Tibial nerve (tissue), 4 donors: Measurements from ENCODE around the gene MBTPS2. TPM values are rescaled to one million over a fixed set of nuclear protein-coding genes. Genes with fewer than 3 reads are reported as not detected.

Source experiments
- DNase-seq, 2 donors: peaks; one replicate each; pipeline ENCODE4 v3.0.0-alpha.2; 2019; ENCODE audit warnings: low spot score in 2 of 2
- H3K27ac ChIP-seq, 4 donors: fragments of 200-600 bp; sonication (generic) in 3 of 4; one replicate each; pipeline ENCODE4 v1.5.1; 2017 to 2019; ENCODE audit warnings: mild to moderate bottlenecking in 1 of 4
- H3K27me3 ChIP-seq, 2 donors: fragments of 200-600 bp; sonication (generic) in 1 of 2; one replicate each; pipeline versions ENCODE4 v1.5.1 to v1.6.0; 2017 to 2019
- H3K36me3 ChIP-seq, 3 donors: fragments of 200-600 bp; sonication (generic); one replicate each; pipeline ENCODE4 v1.5.1; 2018 to 2019
- H3K4me1 ChIP-seq, 4 donors: fragments of 200-600 bp; sonication (generic) in 3 of 4; one replicate each; pipeline ENCODE4 v1.5.1; 2017 to 2019
- H3K4me3 ChIP-seq, 4 donors: fragments of 200-600 bp; sonication (generic) in 3 of 4; one replicate each; pipeline ENCODE4 v1.5.1; 2017 to 2019; ENCODE audit warnings: mild to moderate bottlenecking in 1 of 4, moderate library complexity in 1 of 4
- H3K9me3 ChIP-seq, 4 donors: fragments of 200-600 bp; sonication (generic) in 3 of 4; one replicate each; pipeline ENCODE4 v1.5.1; 2017 to 2019
- CTCF ChIP-seq, 5 experiments: fragments of 200-600 bp in 3 of 5; fragments of 450-650 bp in 2 of 5; sonication (generic) in 3 of 5; IDR thresholded peaks; one replicate each; pipeline ENCODE4 v1.5.1; 2016 to 2019; ENCODE audit warnings: antibody characterized with exemption in 5 of 5, mild to moderate bottlenecking in 3 of 5, moderate library complexity in 2 of 5
- EP300 ChIP-seq, 2 donors: sonication (generic); formaldehyde crosslinking; IDR thresholded peaks; one replicate each; pipeline ENCODE4 v1.6.1; 2017; ENCODE audit warnings: antibody characterized with exemption in 2 of 2, mild to moderate bottlenecking in 1 of 2
- POLR2A ChIP-seq, 2 donors: fragments of 450-650 bp; IDR thresholded peaks; one replicate each; pipeline ENCODE4 v1.6.1; 2017; ENCODE audit warnings: antibody characterized with exemption in 2 of 2, mild to moderate bottlenecking in 2 of 2, moderate library complexity in 2 of 2
- WGBS, 2 donors: methylation state at CpG; one replicate each; pipeline ENCODE4 v1.1.5; 2018; 5-methylcytosine and 5-hydroxymethylcytosine counted together
- total RNA-seq, 4 donors: library from RNA; depleted of rRNA; stranded (reverse); fragments of >200 nt; gene quantifications; one replicate each; pipeline ENCODE4 v1.1.0, GENCODE V29; 2016

MBTPS2 gene
- total RNA-seq, 4 donors from 2014 or later, result 9.0 to 16.2 (median 12.4) TPM

GRCh38 chrX:21881881-21882574 is 42.6 kb downstream of the MBTPS2 start:
- Histone ChIP-seq H3K27me3 (no peaks in the 10 kb centered on the region), H3K9me3 (no peaks in the 10 kb centered on the region), H3K4me3 (no peak overlapping the region), H3K27ac (no peak overlapping the region), H3K4me1 (no peaks in the 10 kb centered on the region), H3K36me3 (peaks cover 0 to 6% (median 0%) of the 10 kb centered on the region in 3 donors)
- 86 to 97% methylated on average over 3 of the region's 3 CpGs for WGBS, 2 donors
- TF ChIP-seq POLR2A (IDR thresholded peaks at IDR 0.05) (no peak), CTCF (IDR thresholded peaks at IDR 0.05) (no peak), EP300 (IDR thresholded peaks at IDR 0.05) (no peak)
- no peak for DNase-seq

GRCh38 chrX:21883258-21883657 is 43.8 kb downstream of the MBTPS2 start:
- no peak overlapping the region for H3K4me3 ChIP-seq
- no peaks in the 10 kb centered on the region for H3K9me3 ChIP-seq
- H3K36me3 ChIP-seq, result peaks cover 0 to 6% (median 0%) of the 10 kb centered on the region in 3 donors
- DNase-seq, result peak in 1 of 2 donors; percentile 13
- peak overlapping the region in 1 of 4 donors; percentile 33 for H3K27ac ChIP-seq
- H3K4me1 ChIP-seq, result no peaks in the 10 kb centered on the region
- WGBS, 2 donors, result 58 to 67% methylated on average over 5 of the region's 5 CpGs
- no peaks in the 10 kb centered on the region for H3K27me3 ChIP-seq
- no peak for TF ChIP-seq CTCF (IDR thresholded peaks at IDR 0.05)
- peak in 1 of 2 donors; percentile 27 for TF ChIP-seq EP300 (IDR thresholded peaks at IDR 0.05)

GRCh38 chrX:21885568-21885967 is 46.2 kb downstream of the MBTPS2 start:
- Histone ChIP-seq H3K4me3 (no peak overlapping the region), H3K27ac (no peak overlapping the region), H3K36me3 (no peaks in the 10 kb centered on the region), H3K27me3 (no peaks in the 10 kb centered on the region), H3K4me1 (no peaks in the 10 kb centered on the region), H3K9me3 (no peaks in the 10 kb centered on the region)
- WGBS, 2 donors, result 36 to 76% methylated on average over 1 of the region's 1 CpG
- TF ChIP-seq POLR2A (IDR thresholded peaks at IDR 0.05), result no peak
- no peak for TF ChIP-seq CTCF (IDR thresholded peaks at IDR 0.05)
- no peak for TF ChIP-seq EP300 (IDR thresholded peaks at IDR 0.05)
- DNase-seq, result no peak

- Histone ChIP-seq H3K36me3 (peaks cover 0 to 4% (median 0%) of the 10 kb centered on the region in 3 donors), H3K9me3 (no peaks in the 10 kb centered on the region), H3K27ac (no peak overlapping the region), H3K4me3 (no peak overlapping the region), H3K27me3 (no peaks in the 10 kb centered on the region), H3K4me1 (no peaks in the 10 kb centered on the region)
- WGBS, 2 donors, result 41 to 51% methylated on average over 2 of the region's 2 CpGs
- no peak for TF ChIP-seq POLR2A (IDR thresholded peaks at IDR 0.05)
- no peak for DNase-seq
These were observed 65.9 kb downstream of the MBTPS2 start for GRCh38 chrX:21905313-21905712.

GRCh38 chrX:21905953-21906352 is 66.5 kb downstream of the MBTPS2 start:
- no peak for TF ChIP-seq POLR2A (IDR thresholded peaks at IDR 0.05)
- TF ChIP-seq EP300 (IDR thresholded peaks at IDR 0.05), result no peak
- TF ChIP-seq CTCF (IDR thresholded peaks at IDR 0.05), result no peak
- Histone ChIP-seq H3K36me3 (peaks cover 0 to 4% (median 0%) of the 10 kb centered on the region in 3 donors), H3K4me1 (no peaks in the 10 kb centered on the region), H3K27ac (peak overlapping the region in 1 of 4 donors; percentile 20), H3K4me3 (no peak overlapping the region), H3K9me3 (no peaks in the 10 kb centered on the region), H3K27me3 (no peaks in the 10 kb centered on the region)
- DNase-seq, result no peak
- WGBS, 2 donors, result 48 to 57% methylated on average over 3 of the region's 3 CpGs
